Measurements from ENCODE around the gene CLDN9. TPM values are rescaled to one million over a fixed set of nuclear protein-coding genes. Genes with fewer than 3 reads are reported as not detected.

Gene CLDN9
- total and polyA plus RNA-seq, 9 of the 15 experiments (the other 6 are each of a cell fraction or from before 2014, with no cell fraction given), result 0.12 to 0.44 (median 0.22) TPM; not detected in 4

- TF ChIP-seq ILF3 (IDR thresholded peaks at IDR 0.05; ENCODE audit: borderline replicate concordance) (no peak), GATAD2B (IDR thresholded peaks at IDR 0.05; ENCODE audit: borderline replicate concordance) (peak; percentile 35; the same call in 1 of the 2 replicates), MAFG (tag; conservative IDR thresholded peaks at IDR 0.05) (no peak), NONO (IDR thresholded peaks at IDR 0.05; ENCODE audit: low read depth in 2 of 2, low read length in 1 of 2) (0 out of 4 replicates have a peak, but pooled peaks of 1 of the 2 experiments have one; percentile 9), FOSL1 (tag; conservative IDR thresholded peaks at IDR 0.05) (0 out of 2 replicates have a peak, but pooled peaks have one; percentile 35), ZNF586 (CRISPR knock-in tag; conservative IDR thresholded peaks at IDR 0.05) (no peak), TAF1 (IDR thresholded peaks at IDR 0.05; ENCODE audit: control insufficient read depth, extremely low read depth, insufficient read depth, low read length, severe bottlenecking) (peak; percentile 7), NR2C2 (CRISPR knock-in tag; IDR thresholded peaks at IDR 0.05) (no peak), NR2C2 (tag; IDR thresholded peaks at IDR 0.05) (peak; percentile 57; the same call in 1 of the 2 replicates), NCOA1 (IDR thresholded peaks at IDR 0.05; ENCODE audit: low read depth) (no peak)
Measured at GRCh38 chr16:3004319-3004718, 8.4 kb upstream of the CLDN9 start (continued).

GRCh38 chr16:3004781-3005284 lies 7.9 kb upstream of the CLDN9 start:
- Histone ChIP-seq H3K36me3 (ENCODE audit: control insufficient read depth, insufficient read depth, low read length) (peaks cover 3% of the 10 kb centered on the region; the same call in 2 of the 3 replicates), H3K4me3 (peak overlapping the region; percentile 50), H3K79me2 (ENCODE audit: control insufficient read depth, insufficient read depth, low read length) (peaks cover 22% of the 10 kb centered on the region), H3K9me1 (ENCODE audit: control insufficient read depth, insufficient read depth, low read length) (no peaks in the 10 kb centered on the region), H3K4me1 (replicated peaks in 1 of 2; ENCODE audit: control insufficient read depth in 2 of 2, insufficient read depth in 2 of 2, low read length in 2 of 2) (peaks cover 31 to 66% of the 10 kb centered on the region in 2 experiments), H3K27ac (ENCODE audit: extremely low read depth, low read depth, low read length) (peak overlapping the region; percentile 90), H4K20me1 (replicated peaks; ENCODE audit: control insufficient read depth, insufficient read depth, low read length) (no peaks in the 10 kb centered on the region), H3K9ac (ENCODE audit: insufficient read depth in 1 of 2, low read depth in 2 of 2, low read length in 2 of 2) (peak overlapping the region; percentile 78 to 88), H3K27me3 (ENCODE audit: control insufficient read depth in 2 of 2, insufficient read depth in 2 of 2, low read length in 2 of 2) (no peaks in the 10 kb centered on the region), H3K4me2 (ENCODE audit: insufficient read depth, low read length) (peak overlapping the region; percentile 83), H3K9me3 (replicated peaks; ENCODE audit: control insufficient read depth, insufficient read depth, low read depth, low read length) (no peaks in the 10 kb centered on the region), H2AFZ (ENCODE audit: low read depth, low read length) (peak overlapping the region; percentile 90)
- in situ Hi-C loops (cut with MboI), result no loop called here
- WGBS (ENCODE audit: insufficient coverage, low coverage, missing lambda C conversion rate), result 0% methylated on average over 19 of the region's 25 CpGs
- CTCF ChIA-PET (ENCODE audit: low intra/inter-chr PET ratio), result no interaction called here
- peak; percentile 75 for FAIRE-seq
- TSS peak; percentile 36 for BruUV-seq (replicated peaks)
- intact Hi-C loops (cut with micrococcal nuclease), result loop anchor here (1.0 kb wide), 1 partner anchor 19 kb away; the partner anchor contains the start of gene THOC6
- POLR2A ChIA-PET, result interaction anchor here (1.0 to 2.6 kb wide), 5 partner anchors 15 to 23 kb away, joined by 3 to 15 read pairs (median 6); partner anchors contain the start of genes HCFC1R1, THOC6 and TNFRSF12A
- no peak for ATAC-seq
- peak; percentile 63 to 85 (median 64) for DNase-seq (ENCODE audit: extremely low read depth in 1 of 4, low spot score in 3 of 4)
- TF ChIP-seq USF2 (CRISPR knock-in tag; IDR thresholded peaks at IDR 0.05) (peak; percentile 64), FOSL1 (tag; conservative IDR thresholded peaks at IDR 0.05) (peak; percentile 32; the same call in 1 of the 2 replicates), MYBL2 (IDR thresholded peaks at IDR 0.05; ENCODE audit: low read depth) (no peak), MYBL2 (CRISPR knock-in tag; IDR thresholded peaks at IDR 0.05; ENCODE audit: borderline replicate concordance) (no peak), DPF2 (IDR thresholded peaks at IDR 0.05) (peak; percentile 75), SMARCE1 (IDR thresholded peaks at IDR 0.05) (peak; percentile 61), MYC (IDR thresholded peaks at IDR 0.05; ENCODE audit: low read depth, low read length) (peak; percentile 85), MYC (CRISPR knock-in tag; IDR thresholded peaks at IDR 0.05; ENCODE audit: borderline replicate concordance, low read depth) (no peak; the same call in 1 of the 2 replicates), SMARCA4 (IDR thresholded peaks at IDR 0.05) (peak; percentile 57), SP2 (IDR thresholded peaks at IDR 0.05; ENCODE audit: extremely low read depth, low read depth, low read length, poor library complexity, severe bottlenecking) (no peak), ZBTB8A (IDR thresholded peaks at IDR 0.05; ENCODE audit: partially characterized antibody) (no peak), L3MBTL2 (IDR thresholded peaks at IDR 0.05) (peak; percentile 79), CBFA2T3 (IDR thresholded peaks at IDR 0.05) (no peak), MCM3 (IDR thresholded peaks at IDR 0.05) (no peak), ZNF224 (CRISPR knock-in tag; IDR thresholded peaks at IDR 0.05) (no peak)
